ENCODE measurements around the gene TCP11.

- TF ChIP-seq CTCF (conservative IDR thresholded peaks at IDR 0.05; ENCODE audit: low read length) (no peak), EZH2phosphoT487 (IDR thresholded peaks at IDR 0.05; ENCODE audit: borderline replicate concordance) (no peak)
These were observed 57.1 kb downstream of the TCP11 start for GRCh38 chr6:35084041-35084491.
